HCT116 (cell line): ENCODE data around the gene NOP14.

ENCODE experiments used
- EZH2 ChIP-seq: fragments of 200-600 bp; sonication (generic); IDR thresholded peaks from 2 replicates; pipeline ENCODE4 v1.6.1; 2017; ENCODE audit warnings: antibody characterized with exemption, mixed run types
- ZNF274 ChIP-seq: fragments of 200-500 bp; sonication (Bioruptor generic); IDR thresholded peaks from 2 replicates; pipeline ENCODE4 v1.6.1; 2014; ENCODE audit warnings: mild to moderate bottlenecking, low read depth, low read length, inconsistent platforms
- TF ChIP-seq, protein P1 (sequence below), 3 experiments: fragments of 200-600 bp in 1 of 3; sonication (generic) in 1 of 3; IDR thresholded peaks in 2 of 3; conservative IDR thresholded peaks in 1 of 3; 2 replicates each; pipeline ENCODE4 v1.5.1; 2012 to 2017; ENCODE audit warnings: low read depth in 2 of 3, low read length in 2 of 3, antibody characterized with exemption in 1 of 3, borderline replicate concordance in 1 of 3, control low read depth in 1 of 3, mild to moderate bottlenecking in 1 of 3, mixed read lengths in 1 of 3, mixed run types in 1 of 3, moderate library complexity in 1 of 3; ENCODE audit not compliant: insufficient read depth in 1 of 3

DNA sequence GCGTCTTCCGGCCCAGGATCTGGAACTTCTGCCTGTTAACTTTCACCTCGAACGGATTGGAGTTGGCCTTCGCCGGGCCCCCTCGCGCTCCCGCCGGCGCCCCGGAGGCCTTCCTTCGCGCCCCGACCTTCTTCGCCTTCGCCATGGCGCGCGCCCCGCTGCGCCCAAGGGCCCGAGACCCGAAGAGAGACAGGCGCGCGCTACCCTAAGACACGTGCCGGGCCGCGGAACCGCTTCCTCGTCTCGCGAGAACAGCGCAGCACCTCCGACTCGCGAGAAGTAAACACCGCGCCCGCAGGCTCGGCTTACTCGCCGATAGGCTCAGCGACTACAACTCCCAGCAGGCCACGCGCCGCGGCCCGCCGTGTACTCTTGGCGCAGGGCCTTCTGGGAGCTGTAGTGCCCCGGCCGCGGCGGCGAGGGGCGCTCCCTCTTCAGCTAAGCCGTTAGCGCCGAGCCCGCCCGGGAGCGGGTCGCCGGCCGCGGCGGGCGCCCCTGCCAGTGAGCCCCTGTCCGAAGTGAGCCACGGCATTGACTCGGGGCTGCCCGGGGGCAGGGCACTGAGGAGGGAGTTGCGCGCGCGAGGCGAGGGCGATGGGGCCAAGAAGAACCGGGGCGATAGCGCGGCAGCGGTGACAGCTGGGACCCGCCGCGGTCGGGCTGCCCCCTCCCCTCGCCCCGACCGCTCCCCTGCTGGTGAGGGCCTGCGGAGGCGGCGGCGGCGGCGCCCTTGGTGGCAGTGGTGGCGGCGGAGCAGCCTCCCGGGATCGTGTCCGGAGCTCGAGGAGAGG, at the start of gene NOP14, which contains the start of gene GRK4:
- TF ChIP-seq, protein P1, sequence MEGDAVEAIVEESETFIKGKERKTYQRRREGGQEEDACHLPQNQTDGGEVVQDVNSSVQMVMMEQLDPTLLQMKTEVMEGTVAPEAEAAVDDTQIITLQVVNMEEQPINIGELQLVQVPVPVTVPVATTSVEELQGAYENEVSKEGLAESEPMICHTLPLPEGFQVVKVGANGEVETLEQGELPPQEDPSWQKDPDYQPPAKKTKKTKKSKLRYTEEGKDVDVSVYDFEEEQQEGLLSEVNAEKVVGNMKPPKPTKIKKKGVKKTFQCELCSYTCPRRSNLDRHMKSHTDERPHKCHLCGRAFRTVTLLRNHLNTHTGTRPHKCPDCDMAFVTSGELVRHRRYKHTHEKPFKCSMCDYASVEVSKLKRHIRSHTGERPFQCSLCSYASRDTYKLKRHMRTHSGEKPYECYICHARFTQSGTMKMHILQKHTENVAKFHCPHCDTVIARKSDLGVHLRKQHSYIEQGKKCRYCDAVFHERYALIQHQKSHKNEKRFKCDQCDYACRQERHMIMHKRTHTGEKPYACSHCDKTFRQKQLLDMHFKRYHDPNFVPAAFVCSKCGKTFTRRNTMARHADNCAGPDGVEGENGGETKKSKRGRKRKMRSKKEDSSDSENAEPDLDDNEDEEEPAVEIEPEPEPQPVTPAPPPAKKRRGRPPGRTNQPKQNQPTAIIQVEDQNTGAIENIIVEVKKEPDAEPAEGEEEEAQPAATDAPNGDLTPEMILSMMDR (IDR thresholded peaks at IDR 0.05 in 2 of 3, conservative IDR thresholded peaks at IDR 0.05 in 1 of 3; ENCODE audit: borderline replicate concordance in 1 of 3, insufficient read depth in 1 of 3, low read depth in 2 of 3, low read length in 2 of 3) = 0 out of 6 replicates have a peak, but pooled peaks of 2 of the 3 experiments have one; percentile 4 to 14
- TF ChIP-seq EZH2 = no peak
- no peak for TF ChIP-seq ZNF274
